ENCODE measurements around the gene MYADML2.

DNA sequence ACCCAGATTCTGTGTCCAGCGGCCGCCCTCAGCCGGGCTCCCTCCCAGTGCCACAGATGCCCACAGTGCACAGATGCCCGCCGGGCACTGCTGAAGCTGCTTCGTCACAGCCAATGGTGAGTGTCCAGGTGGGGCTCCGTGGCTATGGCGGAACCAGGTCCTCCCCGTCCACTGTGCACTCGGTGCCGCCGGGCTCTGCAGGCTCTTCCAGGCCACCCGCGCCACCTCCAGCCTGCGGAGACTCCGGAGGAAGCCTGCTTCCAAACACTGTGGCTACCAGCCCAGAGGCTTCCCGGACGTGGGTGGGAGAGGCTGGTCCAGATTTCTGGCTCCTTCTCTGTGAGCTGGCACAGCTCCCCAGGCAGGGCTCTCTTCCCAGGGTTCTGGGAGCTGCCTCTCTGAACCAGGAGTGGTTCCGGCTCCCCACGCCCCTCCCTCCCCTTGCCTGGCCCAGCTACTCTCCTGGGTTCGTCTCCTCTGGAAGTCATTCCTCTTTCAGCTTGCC is 7.1 kb downstream of the MYADML2 start:
- TF ChIP-seq, protein P1, sequence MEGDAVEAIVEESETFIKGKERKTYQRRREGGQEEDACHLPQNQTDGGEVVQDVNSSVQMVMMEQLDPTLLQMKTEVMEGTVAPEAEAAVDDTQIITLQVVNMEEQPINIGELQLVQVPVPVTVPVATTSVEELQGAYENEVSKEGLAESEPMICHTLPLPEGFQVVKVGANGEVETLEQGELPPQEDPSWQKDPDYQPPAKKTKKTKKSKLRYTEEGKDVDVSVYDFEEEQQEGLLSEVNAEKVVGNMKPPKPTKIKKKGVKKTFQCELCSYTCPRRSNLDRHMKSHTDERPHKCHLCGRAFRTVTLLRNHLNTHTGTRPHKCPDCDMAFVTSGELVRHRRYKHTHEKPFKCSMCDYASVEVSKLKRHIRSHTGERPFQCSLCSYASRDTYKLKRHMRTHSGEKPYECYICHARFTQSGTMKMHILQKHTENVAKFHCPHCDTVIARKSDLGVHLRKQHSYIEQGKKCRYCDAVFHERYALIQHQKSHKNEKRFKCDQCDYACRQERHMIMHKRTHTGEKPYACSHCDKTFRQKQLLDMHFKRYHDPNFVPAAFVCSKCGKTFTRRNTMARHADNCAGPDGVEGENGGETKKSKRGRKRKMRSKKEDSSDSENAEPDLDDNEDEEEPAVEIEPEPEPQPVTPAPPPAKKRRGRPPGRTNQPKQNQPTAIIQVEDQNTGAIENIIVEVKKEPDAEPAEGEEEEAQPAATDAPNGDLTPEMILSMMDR (IDR thresholded peaks at IDR 0.05), result no peak
- no peak for TF ChIP-seq POLR2A (IDR thresholded peaks at IDR 0.05)

Measured in Peyer's patch (tissue), 4 donors.